HG03521 (cell line): ENCODE data around the gene EPS8.

ENCODE experiments used
- ATAC-seq: cut with Tn5 transposase; IDR thresholded peaks from one replicate; pipeline ENCODE4 v1.9.1; 2021; ENCODE audit warnings: mild to moderate bottlenecking, moderate library complexity; ENCODE audit not compliant: unreplicated experiment

EPS8 gene

DNA sequence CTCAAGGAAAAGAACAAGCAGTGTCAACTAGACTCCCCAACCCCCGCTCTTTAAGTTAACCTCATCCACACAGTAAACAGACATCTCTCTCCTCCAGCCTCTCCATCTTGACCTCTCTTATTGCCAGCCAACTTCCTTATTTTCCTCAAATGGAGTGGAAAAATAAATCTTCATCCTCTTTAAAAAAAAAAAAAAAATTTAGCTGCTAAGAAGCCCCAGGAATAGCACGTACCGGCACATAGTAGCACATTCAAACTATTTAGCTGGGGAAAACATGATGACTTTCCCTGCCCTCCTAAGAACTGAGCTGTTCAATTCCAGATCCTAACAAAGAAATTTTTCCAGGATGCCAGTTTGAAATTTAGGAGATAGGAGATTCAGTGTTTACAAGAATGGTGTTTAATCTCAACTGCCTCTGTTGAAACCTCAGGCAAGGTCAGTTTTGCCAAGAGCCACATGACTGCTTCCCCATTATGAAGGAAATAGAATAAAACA lies 90.8 kb downstream of the EPS8 start:
- no peak for ATAC-seq

DNA sequence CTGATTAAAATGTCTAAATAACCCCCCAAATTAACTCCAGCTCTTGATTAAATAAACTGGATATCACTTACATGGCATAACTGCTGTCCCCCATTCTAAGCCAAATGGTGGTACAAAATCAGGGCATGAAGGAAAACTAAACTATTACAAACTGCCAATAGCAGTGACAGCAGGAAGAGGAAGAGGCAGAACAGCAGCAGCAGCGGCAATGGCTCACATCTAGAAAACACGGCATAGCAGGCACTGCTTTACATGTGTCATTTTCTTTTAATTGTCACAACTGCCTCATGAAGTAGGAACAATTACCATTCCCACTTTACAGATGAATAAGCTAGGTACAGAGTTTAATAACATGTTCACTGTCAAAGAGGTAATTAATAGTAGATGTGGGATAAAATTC lies 92.0 kb downstream of the EPS8 start:
- no peak for ATAC-seq

DNA sequence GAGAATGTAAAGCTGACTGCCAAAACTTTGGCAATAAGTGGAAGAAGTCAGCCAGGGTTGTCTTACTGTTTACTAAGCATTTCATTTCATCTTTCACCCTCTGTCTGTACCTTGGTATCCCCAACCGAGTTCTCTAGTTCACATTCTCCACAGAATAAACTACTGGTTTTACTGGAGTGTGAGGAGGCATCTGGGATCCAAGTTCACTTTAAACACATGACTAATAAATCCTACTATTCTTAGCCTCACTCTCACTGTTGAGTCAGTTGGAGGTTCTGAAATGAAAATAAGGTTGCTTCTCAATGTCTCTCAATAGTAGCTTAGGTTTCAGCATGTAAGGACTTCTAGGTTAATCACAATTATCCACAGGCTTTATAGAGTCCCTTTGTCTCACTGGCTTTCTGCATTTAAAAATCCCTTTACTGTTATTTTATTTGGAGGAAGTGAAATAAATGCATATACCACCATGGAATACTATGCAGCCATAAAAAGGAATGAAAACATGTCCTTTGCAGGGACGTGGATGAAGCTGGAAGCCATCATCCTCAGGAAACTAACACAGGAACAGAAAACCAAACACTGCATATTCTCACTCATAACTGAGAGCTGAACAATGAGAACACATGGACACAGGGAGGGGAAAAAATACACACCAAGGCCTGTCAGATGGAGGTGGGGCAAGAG lies 95.8 kb downstream of the EPS8 start:
- no peak for ATAC-seq

DNA sequence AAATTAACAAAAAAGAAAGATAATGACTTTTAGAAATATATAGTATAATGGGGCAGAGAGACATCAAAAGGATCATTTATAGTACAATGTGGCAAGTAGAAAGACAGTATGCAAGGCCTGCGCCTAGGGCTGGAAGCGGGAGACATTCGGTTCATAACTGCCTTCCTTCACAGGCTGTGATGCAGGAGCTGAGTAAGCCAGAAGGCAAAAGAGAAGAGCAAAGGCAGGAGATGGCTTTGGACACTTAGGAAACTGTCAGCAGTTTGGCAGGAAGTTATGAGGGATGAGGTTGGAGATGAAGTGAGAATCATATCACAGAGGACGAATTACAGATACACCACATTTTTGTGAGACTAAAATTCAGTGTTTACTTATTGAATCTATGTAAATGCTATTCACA lies 97.8 kb downstream of the EPS8 start:
- no peak for ATAC-seq

DNA sequence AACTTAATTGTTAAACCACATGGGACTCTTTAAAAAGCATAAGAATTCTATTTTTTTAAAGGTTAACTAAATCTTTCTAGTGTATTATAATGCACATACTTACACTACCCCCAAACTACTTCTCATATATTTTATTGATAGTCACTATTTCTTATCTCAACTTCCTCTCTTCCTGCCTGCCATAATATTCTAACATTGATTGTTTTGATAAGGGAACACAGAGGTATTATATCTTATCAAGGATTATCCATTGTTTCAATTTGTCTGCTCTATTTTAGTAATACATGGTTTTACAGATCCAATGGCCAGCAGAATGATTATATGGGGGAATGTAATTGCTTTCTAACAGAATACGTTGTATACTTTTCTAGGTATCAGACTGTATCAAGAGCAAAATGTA lies 98.9 kb downstream of the EPS8 start:
- no peak for ATAC-seq

DNA sequence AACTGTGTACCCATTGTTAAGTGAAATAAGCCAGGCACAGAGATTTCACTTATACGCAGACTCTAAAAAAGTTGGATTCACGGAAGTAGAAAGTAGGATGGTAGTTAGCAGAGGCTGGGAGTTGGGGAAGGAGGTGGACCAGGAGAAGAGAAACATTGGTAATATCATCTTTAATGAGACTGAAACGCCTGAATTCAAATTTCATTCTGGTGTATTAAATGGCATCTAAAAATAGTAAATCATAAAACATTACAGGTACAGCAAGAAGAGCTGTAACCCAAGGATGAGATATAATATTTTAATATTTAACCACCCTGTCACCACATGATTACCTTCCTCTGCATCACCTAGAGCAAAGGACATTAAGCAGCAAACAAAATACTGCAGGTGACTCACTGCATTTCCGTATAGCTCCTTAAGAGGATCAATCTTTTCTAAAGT lies 99.4 kb downstream of the EPS8 start:
- no peak for ATAC-seq

DNA sequence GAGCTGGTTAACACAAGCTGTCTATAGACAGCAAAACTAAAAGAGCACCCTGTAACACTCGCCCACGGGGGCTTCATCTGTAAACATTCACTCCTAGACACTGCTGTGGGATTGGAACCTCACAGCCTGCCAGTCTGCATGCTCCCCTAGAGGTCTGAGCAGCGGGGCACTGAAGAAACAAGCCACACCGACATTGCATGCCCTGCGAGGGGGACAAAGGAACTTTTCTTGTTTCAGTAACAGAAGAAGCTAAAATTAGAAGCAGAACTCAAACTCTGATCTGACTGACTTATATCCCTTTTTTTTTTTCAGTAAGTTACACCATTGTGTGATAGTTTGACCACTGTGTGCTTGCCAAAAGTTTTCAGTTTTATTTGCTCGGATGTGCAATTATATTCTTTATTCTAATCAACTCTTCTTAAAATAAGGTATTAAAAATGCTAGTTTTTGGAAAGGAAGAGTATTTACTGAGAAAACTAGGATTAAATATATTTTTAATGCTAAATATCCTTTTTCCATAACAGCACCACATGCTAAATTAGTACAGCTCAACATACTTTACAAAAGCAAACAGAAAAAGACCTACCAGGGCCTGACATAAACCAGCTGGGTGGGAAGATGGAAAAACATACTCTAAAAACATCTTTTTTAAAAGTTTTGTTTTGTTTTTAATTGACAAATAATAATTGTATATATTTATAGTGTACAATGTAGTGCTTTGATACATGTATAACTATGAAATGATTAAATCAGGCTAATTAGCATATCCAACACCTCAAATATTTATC lies 100.2 kb downstream of the EPS8 start:
- no peak for ATAC-seq

DNA sequence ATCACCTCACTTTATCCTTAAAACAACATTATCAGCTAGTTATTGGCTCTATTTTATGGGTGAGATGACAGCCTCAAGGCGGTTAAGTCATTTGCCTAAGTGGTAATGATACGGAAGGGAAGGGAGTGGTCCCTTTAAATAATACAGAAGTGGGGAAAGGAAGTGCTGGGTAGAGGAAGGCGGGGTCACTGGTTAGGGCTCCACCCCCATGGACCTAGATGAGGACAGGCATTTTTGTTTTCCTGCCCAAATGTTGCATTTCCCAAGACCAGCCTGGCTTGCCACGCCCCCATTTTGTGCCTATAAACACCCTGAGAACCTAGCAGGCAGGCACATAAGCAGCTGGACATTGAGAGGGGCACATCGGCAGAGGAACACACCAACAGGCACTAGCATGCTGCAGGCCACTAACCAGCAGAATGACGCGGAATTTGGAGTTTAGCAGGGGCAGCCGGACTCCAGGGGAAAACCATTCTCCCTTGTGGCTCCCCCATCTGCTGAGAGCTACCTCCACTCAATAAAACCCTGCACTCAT lies 100.9 kb downstream of the EPS8 start:
- ATAC-seq = peak; percentile 62

DNA sequence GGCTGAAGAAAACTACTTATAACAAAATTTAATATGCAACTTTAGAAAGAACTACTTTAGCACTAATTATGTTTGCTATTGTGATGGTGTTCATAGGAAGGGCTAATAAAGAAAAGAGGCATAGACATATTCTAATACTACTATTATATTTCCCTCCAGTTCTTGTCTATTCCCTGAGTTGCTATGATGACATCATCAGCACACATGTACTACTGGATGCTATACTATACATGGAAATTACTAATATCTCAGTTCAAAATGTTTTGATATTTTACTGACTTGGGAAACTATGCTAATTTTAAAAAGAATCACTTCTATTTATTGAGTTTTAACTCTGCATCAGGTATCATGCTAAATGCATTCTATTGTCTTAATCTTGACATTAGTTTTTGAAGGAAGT lies 101.6 kb downstream of the EPS8 start:
- no peak for ATAC-seq

DNA sequence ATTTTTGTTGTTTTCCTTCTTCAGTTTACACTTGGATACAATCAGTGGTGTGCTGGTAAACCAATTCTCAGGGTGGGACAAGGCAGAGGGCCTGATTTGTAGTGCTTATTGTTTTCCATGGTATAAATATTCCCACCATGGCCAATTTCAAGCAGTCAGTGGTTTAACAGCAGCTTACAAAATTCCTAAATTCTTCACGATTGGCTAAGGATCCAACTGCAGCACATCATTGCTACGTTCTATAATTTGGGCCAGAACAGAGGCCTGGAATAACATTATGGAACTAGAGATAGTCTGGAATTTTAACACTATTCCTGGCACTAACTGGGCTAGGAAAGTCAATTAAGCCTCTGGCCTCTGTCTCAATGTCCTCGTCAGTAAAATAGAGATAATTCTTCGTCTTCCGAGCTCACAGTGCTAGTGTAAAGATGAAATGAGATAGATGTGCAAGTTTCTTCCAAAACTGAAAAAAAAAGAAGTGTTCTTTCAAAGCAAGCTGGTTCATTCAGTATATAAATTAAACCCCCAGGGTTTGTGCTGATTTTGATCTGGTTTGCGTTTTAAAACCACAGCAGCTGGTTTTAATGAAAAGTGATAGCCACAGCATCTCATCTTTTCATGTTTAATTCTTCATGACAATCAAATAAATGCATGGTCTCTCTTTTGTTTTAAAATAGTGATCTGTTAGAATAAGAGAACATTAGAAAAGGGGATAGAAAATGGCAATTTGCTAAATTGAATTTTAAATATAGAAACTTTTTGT lies 104.1 kb downstream of the EPS8 start:
- no peak for ATAC-seq

DNA sequence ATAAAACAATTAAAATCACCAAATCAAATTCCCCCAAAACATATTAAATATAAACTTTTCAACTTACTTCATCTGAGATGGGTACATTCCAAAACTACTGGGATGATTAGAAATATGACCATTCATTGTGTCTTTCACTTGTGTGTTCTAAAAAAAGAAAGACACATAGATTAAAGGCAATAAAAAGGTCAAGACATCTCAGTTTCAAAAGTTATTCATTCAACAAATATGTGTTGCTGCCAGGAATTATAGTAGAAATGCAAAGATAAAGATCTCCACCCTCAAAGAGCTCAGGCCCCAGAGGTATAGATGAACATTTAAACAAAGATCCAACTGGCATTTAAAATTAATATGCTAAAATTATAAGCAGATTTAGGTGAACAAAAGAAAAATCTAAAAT lies 106.4 kb downstream of the EPS8 start:
- no peak for ATAC-seq

DNA sequence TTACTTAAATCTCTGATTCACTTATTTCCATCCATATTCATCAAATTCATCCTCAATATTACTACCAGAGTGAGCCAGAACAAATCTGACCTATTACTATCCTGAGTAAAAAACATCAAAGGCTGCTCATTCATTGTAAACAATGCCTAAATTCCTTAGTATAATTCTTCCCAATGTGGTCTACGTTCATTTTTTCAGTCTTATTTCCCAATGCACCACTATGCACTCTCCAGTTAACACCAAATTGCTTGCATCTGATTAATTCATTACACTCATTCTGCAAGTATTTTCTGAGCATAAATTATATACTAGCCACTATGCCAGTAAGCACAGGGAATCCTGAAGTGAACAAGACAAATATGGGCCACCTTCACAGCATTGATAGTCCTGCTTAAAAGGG lies 110.0 kb downstream of the EPS8 start:
- ATAC-seq = no peak

DNA sequence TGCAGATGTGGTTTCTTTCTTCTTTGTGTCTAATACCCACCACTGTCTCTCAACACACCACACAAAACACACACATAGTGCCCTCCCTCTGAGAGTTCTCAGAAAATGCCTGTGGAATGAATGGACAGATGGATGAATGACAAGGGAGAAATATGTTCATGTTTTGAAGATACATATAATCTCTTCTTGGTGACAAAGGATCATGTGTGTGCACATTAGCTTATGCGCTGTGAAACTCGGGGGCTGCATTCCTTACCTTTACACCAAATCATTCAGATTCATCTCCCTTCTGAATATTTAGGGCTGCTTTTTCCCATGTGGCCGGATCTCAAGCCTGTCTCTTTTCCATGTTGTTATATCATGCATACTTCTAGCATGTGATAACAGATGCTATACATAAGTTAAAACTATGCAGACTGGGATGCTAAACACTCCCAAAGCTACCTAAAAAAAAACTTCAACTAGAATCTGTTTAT lies 111.4 kb downstream of the EPS8 start:
- no peak for ATAC-seq

DNA sequence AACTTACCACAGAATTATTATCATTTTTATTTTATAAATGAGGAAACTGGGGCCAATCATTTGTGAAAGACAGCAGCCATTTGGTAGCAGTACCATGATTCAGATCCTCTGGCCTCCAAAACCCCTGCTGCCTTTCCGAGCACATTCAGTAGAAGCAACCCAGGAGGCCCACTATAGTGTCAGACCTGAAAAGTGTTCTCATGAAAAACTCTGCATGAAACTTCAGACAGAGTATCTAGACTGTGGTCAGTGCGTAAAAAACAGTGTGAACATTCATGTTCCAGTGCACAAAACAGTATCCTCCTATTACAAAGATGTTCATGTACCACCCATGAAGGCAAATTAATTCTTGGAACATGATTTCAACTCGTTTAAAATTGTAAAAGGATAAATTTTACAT lies 112.0 kb downstream of the EPS8 start:
- ATAC-seq = no peak

DNA sequence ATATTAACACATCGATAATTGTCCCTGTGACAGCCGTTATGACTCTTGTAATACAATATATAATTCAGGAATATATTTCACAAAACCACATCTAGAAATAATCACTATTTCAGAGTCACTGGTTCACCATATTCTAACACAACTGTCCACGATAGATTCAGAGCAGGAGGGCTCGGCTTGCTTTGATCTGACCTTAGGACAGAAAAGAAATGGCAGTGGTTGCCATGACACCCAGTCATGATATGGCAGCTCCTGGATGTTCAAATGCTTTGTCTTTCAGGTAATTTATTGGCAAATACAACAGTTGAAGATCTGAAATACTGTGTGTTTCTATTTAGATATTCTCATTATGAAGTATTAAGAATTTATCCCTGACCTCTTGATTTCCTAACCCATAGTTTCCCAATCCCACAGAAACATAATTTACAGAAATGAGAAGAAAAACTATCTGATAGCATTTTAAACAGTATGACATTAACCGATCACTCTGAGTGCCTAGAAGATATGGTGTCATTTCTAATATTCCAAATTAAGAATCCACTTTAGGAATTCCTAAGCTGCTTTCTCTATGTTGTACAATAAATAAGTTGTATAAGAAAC lies 116.4 kb downstream of the EPS8 start:
- no peak for ATAC-seq

DNA sequence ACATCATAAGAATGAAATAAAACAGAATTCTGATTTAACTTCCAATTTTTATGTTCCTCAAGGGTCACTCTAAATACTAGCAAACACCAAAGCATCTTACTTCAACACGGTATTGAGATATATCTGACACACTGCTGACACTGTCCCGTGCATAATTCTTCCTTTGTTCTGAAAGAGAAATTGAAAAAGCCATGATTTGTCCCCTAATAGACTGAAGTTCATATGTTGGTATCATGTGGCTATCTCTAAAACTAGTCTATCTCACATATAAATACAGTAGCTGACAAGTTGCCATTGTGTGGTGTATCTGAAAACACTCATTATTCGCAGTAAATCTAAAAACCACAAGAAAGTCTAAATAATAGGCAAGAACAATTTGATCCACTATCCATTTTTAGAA lies 118.4 kb downstream of the EPS8 start:
- no peak for ATAC-seq

DNA sequence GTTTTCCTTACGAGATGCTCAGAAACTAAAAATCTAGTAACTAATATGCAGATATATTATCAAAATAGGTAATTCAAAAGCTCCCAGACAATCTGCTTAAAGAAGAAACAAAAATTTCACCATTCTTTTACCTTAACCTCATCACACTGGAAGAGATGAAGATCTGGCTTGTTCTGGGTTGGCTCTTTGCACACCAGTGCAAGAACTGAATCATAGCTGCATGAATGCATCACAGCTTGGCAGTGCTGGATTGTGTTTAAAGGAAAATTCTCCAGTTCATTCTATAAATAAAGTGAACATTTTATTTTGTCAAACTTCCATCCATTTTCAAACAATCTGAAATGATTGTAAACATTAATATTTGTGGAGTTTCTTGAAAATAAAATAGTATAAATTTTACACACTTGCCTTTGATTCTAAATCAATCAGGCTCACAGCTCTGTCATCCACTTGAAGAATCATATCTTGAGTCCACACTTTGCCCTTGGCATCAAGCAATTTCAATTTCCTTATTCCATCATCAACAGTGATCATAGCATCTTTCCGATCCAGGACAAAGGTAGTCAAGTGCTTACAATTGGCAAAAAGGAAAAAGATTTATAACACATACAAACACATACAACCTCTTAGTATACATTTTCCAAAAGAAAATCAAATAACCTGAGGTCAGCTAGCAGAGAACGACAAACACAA lies 119.8 kb downstream of the EPS8 start:
- no peak for ATAC-seq

DNA sequence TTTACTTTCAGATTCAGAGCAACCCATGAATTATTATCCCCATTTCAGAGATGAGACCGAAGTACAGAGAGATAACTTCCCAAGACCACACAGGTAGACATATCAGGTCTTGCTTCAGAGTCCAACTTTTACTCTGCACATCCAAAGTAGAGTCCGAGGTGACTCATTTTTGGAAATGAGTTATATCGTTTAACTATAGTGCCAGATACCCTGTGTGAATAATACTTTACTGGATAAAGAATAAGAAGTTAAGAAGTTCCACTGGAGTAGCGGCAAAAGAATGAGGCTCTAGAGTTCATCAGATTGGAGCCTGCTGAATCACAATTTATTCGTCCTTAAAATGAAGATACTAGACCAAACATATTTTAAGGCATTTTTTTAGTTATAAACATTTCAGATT lies 124.7 kb downstream of the EPS8 start:
- no peak for ATAC-seq

DNA sequence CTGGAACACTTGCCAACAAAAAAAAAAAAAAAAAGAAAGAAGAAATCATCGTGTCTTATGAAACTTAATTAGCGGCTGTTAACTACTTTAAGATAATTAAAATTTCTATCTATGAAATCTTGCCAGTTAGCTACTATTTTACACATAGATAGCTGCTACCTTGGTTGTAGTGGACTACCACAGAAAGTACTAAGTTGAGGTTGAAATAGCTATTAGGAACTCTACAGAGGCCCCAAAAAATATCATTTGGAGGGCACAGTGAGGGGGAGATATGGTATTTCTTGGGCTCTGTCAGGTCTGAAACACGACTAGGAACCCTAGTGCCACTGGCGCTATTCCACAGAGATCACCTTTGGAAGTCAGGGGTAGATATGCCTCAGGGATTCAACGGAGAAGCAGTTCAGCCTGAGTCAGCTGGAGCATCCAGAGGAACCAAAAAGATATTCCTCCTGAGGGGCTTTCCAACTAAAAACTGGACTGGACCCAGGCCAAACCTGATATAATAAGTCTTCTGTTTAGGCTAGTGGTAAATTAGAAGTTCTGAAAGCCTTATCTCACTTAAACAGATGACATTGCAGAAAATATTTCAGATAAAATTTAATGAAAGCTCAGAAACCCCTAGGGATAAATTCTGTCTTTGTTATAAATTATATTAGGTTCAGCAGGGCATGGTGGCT lies 126.1 kb downstream of the EPS8 start:
- no peak for ATAC-seq
